Cerebellar nuclear complex (tissue), 1 donor: ENCODE results near the gene KMT2B.

Source experiments
- DNase-seq, 2 experiments: peaks; one replicate each; lab custom pipeline; 2025; lab: John Stamatoyannopoulos, UW

KMT2B gene

DNA sequence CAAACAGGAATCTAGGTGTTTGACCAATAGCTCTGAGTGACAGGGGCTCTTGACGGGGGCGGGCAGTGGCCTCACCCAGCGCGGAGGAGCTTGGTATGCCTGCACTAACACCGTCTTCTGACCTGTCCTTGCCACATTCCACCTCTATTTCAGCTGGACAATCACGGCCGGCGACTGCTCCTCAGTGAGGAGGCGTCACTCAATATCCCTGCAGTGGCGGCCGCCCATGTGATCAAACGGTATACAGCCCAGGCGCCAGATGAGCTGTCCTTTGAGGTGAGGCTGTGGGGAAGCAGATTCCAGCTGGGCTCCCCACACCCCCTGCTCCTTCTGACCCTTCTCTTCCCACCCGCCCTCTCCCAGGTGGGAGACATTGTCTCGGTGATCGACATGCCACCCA, 62.3 kb downstream of the KMT2B start:
- DNase-seq = no peak

DNA sequence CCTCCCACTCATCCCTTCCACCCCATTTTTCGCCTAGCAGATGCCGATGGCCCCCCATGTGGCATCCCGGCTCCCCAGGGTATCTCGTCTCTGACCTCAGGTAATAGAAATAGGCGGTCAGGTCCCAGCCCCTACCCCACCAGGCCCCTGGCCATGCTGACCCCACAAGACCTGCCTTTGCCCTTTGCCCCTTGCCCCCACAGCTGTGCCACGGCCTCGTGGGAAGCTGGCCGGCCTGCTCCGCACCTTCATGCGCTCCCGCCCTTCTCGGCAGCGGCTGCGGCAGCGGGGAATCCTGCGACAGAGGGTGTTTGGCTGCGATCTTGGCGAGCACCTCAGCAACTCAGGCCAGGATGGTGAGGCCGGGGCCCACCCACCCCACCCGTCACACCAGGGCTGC, 62.9 kb downstream of the KMT2B start:
- no peak for DNase-seq

DNA sequence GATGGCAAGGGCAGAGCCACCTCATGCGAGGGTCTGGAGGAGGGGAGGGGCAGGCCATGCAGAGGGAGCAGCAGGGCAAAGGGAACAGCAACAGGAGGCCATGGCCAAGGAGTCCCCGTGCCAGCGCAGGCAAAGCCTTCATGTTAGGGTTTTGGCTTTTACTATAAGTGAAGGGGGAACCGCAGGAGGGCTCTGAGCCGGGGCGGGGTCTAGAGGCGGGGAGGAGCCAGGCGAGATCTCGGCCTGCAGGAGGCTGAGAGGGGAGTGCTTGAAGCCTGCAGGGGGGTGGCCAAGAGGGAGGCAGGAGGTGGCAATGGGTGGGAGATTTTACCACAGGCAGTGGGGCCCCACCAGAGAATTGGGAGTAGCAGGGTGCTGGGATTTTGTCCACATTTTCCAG, 63.8 kb downstream of the KMT2B start:
- no peak for DNase-seq

DNA sequence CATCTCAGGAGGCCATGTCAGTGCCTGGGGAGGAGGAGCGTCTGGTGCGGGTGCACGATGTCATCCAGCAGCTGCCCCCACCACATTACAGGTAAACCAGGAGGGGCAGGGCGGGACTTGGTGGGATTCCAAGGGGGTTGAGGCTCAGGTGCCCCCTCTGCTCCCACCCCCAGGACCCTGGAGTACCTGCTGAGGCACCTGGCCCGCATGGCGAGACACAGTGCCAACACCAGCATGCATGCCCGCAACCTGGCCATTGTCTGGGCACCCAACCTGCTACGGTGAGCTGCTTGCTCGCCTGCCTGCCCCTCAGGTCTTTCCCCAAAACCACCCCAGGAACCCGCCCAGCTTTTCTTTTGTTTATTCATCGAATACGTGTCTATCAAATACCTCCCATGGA, 64.8 kb downstream of the KMT2B start:
- no peak for DNase-seq

DNA sequence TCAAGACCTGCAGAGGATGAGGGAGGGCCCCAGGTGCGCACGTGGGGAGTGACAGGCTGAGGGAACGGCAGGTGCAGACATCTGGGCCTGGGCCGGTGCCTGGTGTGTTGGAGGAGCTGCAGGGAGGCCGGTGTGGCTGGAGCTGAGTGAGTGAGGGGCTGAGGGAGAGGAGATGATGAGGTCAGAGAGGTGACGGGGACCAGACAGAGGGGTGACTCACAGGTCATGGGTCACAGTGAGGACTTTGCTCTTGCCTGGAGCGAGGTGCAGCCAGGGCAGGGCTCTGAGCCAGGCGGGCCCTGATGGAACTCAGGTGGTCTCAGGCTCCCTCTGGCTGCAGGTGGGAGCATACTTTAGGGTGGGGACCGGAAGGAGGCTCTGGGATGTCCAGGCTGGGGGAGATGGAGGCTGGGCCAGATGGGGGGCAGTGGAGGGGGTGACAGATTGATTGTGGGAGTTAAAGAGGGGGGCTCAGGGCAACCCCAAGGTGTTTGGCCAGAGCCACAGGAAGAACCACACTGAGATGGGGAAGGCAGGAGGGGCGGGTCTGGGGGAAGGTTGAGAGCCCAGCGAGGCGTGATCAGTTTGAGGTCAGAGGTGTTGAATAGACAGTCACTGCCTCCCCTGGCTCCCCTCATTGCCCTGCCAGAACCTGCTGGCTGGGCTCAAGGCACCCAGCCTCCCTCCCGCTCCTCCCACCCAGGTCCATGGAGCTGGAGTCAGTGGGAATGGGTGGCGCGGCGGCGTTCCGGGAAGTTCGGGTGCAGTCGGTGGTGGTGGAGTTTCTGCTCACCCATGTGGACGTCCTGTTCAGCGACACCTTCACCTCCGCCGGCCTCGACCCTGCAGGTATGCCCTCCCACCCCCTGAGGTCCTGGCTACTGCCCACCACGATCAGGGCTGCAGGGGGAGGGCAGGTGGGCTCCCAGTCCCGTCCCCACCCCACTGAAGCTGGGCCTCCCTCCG, 65.9 kb downstream of the KMT2B start:
- no peak for DNase-seq

DNA sequence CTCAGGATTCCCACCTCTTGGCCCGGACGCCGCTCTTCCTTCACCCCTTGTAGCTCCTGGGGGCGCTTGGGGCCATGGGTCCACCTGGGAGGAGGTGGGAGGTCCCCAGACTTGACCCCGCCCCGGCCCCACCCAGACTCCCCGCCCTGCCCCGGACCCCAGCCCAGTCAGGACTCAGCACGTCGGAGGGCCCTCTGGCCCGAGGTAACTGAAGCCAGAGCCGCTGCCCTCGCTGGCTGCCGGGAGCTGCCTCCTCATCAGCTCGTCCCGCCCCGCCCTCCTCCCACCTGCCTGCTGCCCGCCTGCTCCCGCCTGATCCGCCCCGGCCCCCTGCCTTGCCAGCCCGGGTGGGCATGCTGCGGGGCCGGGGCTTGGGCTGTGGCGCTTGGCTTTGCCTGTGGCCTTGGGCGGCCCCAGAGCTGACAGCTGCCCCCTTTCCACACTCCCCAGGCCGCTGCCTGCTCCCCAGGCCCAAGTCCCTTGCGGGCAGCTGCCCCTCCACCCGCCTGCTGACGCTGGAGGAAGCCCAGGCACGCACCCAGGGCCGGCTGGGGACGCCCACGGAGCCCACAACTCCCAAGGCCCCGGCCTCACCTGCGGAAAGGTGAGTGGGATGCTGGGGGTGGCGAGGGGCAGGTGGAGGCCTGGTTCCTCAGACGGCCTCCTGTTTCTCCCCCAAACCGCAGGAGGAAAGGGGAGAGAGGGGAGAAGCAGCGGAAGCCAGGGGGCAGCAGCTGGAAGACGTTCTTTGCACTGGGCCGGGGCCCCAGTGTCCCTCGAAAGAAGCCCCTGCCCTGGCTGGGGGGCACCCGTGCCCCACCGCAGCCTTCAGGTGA, 66.9 kb downstream of the KMT2B start:
- no peak for DNase-seq

DNA sequence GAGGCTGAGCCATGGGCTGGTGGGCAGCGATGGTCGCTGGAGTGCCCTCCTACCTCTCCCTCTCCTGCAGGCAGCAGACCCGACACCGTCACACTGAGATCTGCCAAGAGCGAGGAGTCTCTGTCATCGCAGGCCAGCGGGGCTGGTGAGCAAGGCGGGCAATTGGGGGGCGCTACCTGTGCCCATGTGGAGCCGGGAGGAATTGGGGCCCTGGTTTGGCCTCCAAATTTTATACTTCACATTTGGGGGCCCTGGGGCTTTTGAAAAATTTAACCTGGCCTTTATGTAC, 67.5 kb downstream of the KMT2B start:
- DNase-seq = no peak

DNA sequence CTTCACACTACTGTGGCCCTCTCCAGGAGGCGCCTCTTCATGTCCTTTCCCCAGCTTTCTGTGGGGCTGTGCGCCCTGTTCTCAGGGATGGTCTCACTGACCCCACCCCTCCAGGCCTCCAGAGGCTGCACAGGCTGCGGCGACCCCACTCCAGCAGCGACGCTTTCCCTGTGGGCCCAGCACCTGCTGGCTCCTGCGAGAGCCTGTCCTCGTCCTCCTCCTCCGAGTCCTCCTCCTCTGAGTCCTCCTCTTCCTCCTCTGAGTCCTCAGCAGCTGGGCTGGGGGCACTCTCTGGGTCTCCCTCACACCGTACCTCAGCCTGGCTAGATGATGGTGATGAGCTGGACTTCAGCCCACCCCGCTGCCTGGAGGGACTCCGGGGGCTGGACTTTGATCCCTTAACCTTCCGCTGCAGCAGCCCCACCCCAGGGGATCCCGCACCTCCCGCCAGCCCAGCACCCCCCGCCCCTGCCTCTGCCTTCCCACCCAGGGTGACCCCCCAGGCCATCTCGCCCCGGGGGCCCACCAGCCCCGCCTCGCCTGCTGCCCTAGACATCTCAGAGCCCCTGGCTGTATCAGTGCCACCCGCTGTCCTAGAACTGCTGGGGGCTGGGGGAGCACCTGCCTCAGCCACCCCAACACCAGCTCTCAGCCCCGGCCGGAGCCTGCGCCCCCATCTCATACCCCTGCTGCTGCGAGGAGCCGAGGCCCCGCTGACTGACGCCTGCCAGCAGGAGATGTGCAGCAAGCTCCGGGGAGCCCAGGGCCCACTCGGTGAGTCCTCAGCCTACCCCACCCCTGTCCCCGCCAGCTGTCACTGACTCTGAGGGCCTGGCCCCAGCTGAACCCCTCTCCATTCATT, 68.7 kb downstream of the KMT2B start:
- no peak for DNase-seq

DNA sequence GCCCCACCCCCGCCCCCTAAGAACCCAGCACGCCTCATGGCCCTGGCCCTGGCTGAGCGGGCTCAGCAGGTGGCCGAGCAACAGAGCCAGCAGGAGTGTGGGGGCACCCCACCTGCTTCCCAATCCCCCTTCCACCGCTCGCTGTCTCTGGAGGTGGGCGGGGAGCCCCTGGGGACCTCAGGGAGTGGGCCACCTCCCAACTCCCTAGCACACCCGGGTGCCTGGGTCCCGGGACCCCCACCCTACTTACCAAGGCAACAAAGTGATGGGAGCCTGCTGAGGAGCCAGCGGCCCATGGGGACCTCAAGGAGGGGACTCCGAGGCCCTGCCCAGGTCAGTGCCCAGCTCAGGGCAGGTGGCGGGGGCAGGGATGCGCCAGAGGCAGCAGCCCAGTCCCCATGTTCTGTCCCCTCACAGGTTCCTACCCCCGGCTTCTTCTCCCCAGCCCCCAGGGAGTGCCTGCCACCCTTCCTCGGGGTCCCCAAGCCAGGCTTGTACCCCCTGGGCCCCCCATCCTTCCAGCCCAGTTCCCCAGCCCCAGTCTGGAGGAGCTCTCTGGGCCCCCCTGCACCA, 69.5 kb downstream of the KMT2B start:
- no peak for DNase-seq
